ENCODE data around the gene SGCG.

GRCh38 chr13:23157781-23158180 lies 23.0 kb upstream of the SGCG start:
- TF ChIP-seq SIN3A (IDR thresholded peaks at IDR 0.05; ENCODE audit: borderline replicate concordance, insufficient read depth, low read length) (no peak), POLR2AphosphoS5 (IDR thresholded peaks at IDR 0.05; ENCODE audit: low read depth, low read length) (no peak)
